ENCODE data around the gene FLG2. TPM values are rescaled to one million over a fixed set of nuclear protein-coding genes. Genes with fewer than 3 reads are reported as not detected.
A peak's percentile ranks its signal among the peaks of the same experiment; 100 is the strongest.

The FLG2 gene
- polyA plus RNA-seq, 1 of the 3 experiments (the other 2 are of a cell fraction): not detected

DNA sequence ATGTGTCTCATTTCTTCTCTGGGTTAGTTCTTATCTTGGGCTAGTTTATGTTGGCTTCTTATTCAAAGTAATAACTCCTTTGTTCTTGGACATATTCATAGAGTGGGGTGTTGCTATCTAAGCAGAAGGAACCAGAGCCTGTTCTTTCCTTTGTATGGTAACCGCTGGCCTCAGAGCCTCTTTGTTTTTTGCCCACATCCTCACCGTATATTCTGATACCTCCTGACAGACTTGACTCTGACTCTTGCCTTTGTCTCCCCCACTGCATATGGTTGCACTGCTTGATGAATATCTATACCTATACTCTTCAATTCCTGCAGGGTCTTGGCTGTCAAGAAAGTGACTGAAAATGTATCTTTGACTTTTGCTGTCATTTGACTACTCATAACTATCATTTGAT lies 10.2 kb downstream of the FLG2 start:
- Histone ChIP-seq H3K4me2 (no peak overlapping the region), H3K79me2 (ENCODE audit: insufficient read depth) (no peaks in the 10 kb centered on the region), H3K9ac (no peak overlapping the region), H3K9me3 (no peaks in the 10 kb centered on the region), H3K36me3 (replicated peaks in 1 of 2; ENCODE audit: control insufficient read depth in 1 of 2, insufficient read depth in 2 of 2, low read length in 1 of 2) (no peaks in the 10 kb centered on the region), H3K27ac (ENCODE audit: low read depth in 2 of 2, low read length in 1 of 2) (no peak overlapping the region), H3K27me3 (ENCODE audit: insufficient read depth) (no peaks in the 10 kb centered on the region), H3F3A (replicated peaks; ENCODE audit: insufficient read depth) (no peaks in the 10 kb centered on the region), H3K4me3 (ENCODE audit: low read depth in 2 of 2, low read length in 1 of 2) (no peak overlapping the region), H4K20me1 (ENCODE audit: insufficient read depth) (no peaks in the 10 kb centered on the region), H3K4me1 (ENCODE audit: control insufficient read depth in 1 of 2, insufficient read depth in 2 of 2, low read depth in 1 of 2, low read length in 1 of 2) (no peaks in the 10 kb centered on the region), H2AFZ (ENCODE audit: low read depth) (no peak overlapping the region), H3K9me2 (no peaks in the 10 kb centered on the region)
- 7% methylated on average over 2 of the region's 2 CpGs for WGBS (ENCODE audit: low lambda C conversion rate)
- POLR2A ChIA-PET: no interaction called here
- no peak for TF ChIP-seq JUND (IDR thresholded peaks at IDR 0.05)
- TF ChIP-seq TAF1 (IDR thresholded peaks at IDR 0.05; ENCODE audit: borderline replicate concordance, low read depth, low read length): no peak
- TF ChIP-seq EZH2phosphoT487 (IDR thresholded peaks at IDR 0.05; ENCODE audit: borderline replicate concordance, low read depth): no peak
- no peak for TF ChIP-seq TCF12 (IDR thresholded peaks at IDR 0.05)
- no peak for TF ChIP-seq FOSL2 (IDR thresholded peaks at IDR 0.05; ENCODE audit: borderline replicate concordance, low read depth)
- TF ChIP-seq MXI1 (IDR thresholded peaks at IDR 0.05; ENCODE audit: low read depth, low read length): no peak
- TF ChIP-seq RFX5 (IDR thresholded peaks at IDR 0.05; ENCODE audit: low read length): no peak
- TF ChIP-seq FOXM1 (IDR thresholded peaks at IDR 0.05; ENCODE audit: low read depth): no peak
- TF ChIP-seq SIN3A (IDR thresholded peaks at IDR 0.05; ENCODE audit: borderline replicate concordance, low read depth, low read length): no peak
- TF ChIP-seq RAD21 (IDR thresholded peaks at IDR 0.05; ENCODE audit: low read length): no peak
- TF ChIP-seq, protein P1, sequence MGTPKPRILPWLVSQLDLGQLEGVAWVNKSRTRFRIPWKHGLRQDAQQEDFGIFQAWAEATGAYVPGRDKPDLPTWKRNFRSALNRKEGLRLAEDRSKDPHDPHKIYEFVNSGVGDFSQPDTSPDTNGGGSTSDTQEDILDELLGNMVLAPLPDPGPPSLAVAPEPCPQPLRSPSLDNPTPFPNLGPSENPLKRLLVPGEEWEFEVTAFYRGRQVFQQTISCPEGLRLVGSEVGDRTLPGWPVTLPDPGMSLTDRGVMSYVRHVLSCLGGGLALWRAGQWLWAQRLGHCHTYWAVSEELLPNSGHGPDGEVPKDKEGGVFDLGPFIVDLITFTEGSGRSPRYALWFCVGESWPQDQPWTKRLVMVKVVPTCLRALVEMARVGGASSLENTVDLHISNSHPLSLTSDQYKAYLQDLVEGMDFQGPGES (IDR thresholded peaks at IDR 0.05; ENCODE audit: low read depth, low read length): no peak
- TF ChIP-seq TEAD4 (IDR thresholded peaks at IDR 0.05; ENCODE audit: borderline replicate concordance, insufficient read depth): no peak
- no peak for TF ChIP-seq ELF1 (IDR thresholded peaks at IDR 0.05)
- TF ChIP-seq, protein P2, sequence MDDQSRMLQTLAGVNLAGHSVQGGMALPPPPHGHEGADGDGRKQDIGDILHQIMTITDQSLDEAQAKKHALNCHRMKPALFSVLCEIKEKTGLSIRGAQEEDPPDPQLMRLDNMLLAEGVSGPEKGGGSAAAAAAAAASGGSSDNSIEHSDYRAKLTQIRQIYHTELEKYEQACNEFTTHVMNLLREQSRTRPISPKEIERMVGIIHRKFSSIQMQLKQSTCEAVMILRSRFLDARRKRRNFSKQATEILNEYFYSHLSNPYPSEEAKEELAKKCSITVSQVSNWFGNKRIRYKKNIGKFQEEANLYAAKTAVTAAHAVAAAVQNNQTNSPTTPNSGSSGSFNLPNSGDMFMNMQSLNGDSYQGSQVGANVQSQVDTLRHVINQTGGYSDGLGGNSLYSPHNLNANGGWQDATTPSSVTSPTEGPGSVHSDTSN (IDR thresholded peaks at IDR 0.05): no peak
- DNase-seq: no peak
- CTCF ChIA-PET: no interaction called here

DNA sequence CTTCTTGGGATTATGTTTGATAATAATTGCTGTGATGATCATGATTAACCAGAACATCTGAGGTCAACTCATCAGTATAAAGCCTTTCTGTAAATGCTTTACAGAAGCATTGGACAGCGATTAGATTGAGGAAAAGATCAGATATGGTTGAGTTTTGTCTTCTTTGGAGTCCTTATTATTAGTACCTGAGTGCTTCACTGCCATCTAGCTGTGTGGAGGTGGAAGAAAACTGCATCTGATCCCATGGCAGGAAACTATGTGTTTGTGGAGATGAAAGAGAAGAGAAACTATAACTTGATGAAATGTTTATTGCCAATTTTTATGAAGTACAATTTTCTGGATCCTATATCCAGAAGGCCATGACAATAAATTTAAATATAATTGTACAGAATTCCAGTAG lies 11.4 kb downstream of the FLG2 start:
- no peak overlapping the region for H3K9ac ChIP-seq
- no peaks in the 10 kb centered on the region for H3K4me1 ChIP-seq (ENCODE audit: control insufficient read depth in 1 of 2, insufficient read depth in 2 of 2, low read depth in 1 of 2, low read length in 1 of 2)
- WGBS (ENCODE audit: low lambda C conversion rate): 0% methylated on average over 1 of the region's 1 CpG
- H4K20me1 ChIP-seq (ENCODE audit: insufficient read depth): no peaks in the 10 kb centered on the region
- no peaks in the 10 kb centered on the region for H3K9me2 ChIP-seq
- H3K9me3 ChIP-seq: no peaks in the 10 kb centered on the region
- H3K79me2 ChIP-seq (ENCODE audit: insufficient read depth): no peaks in the 10 kb centered on the region
- CTCF ChIA-PET: interaction anchor here (0.9 to 2.0 kb wide), 10 partner anchors 11 to 295 kb away, joined by 3 to 8 read pairs (median 4); partner anchors contain the start of gene FLG2
- no peaks in the 10 kb centered on the region for H3F3A ChIP-seq (replicated peaks; ENCODE audit: insufficient read depth)
- POLR2A ChIA-PET: no interaction called here
- H3K4me3 ChIP-seq (ENCODE audit: low read depth in 2 of 2, low read length in 1 of 2): no peak overlapping the region
- no peaks in the 10 kb centered on the region for H3K36me3 ChIP-seq (replicated peaks in 1 of 2; ENCODE audit: control insufficient read depth in 1 of 2, insufficient read depth in 2 of 2, low read length in 1 of 2)
- no peak overlapping the region for H3K27ac ChIP-seq (ENCODE audit: low read depth in 2 of 2, low read length in 1 of 2)
- H3K27me3 ChIP-seq (ENCODE audit: insufficient read depth): no peaks in the 10 kb centered on the region
- no peak for TF ChIP-seq TCF12 (IDR thresholded peaks at IDR 0.05)
- TF ChIP-seq, protein P3, sequence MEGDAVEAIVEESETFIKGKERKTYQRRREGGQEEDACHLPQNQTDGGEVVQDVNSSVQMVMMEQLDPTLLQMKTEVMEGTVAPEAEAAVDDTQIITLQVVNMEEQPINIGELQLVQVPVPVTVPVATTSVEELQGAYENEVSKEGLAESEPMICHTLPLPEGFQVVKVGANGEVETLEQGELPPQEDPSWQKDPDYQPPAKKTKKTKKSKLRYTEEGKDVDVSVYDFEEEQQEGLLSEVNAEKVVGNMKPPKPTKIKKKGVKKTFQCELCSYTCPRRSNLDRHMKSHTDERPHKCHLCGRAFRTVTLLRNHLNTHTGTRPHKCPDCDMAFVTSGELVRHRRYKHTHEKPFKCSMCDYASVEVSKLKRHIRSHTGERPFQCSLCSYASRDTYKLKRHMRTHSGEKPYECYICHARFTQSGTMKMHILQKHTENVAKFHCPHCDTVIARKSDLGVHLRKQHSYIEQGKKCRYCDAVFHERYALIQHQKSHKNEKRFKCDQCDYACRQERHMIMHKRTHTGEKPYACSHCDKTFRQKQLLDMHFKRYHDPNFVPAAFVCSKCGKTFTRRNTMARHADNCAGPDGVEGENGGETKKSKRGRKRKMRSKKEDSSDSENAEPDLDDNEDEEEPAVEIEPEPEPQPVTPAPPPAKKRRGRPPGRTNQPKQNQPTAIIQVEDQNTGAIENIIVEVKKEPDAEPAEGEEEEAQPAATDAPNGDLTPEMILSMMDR (IDR thresholded peaks at IDR 0.05): peak; percentile 32; the same call in 1 of the 2 replicates
- H2AFZ ChIP-seq (ENCODE audit: low read depth): no peak overlapping the region
- no peak for DNase-seq
- H3K4me2 ChIP-seq: no peak overlapping the region

All from SK-N-SH (cell line).